Activated CD4-positive, alpha-beta T cell treated with anti-CD3 and anti-CD28 coated beads for 24 hours (primary cell): ENCODE data around the gene IGLON5.

Source experiments
- DNase-seq, 2 donors: peaks; one replicate each; pipeline ENCODE4 v3.0.0-alpha.2; 2020; ENCODE audit warnings: low read depth in 2 of 2

IGLON5 gene

DNA sequence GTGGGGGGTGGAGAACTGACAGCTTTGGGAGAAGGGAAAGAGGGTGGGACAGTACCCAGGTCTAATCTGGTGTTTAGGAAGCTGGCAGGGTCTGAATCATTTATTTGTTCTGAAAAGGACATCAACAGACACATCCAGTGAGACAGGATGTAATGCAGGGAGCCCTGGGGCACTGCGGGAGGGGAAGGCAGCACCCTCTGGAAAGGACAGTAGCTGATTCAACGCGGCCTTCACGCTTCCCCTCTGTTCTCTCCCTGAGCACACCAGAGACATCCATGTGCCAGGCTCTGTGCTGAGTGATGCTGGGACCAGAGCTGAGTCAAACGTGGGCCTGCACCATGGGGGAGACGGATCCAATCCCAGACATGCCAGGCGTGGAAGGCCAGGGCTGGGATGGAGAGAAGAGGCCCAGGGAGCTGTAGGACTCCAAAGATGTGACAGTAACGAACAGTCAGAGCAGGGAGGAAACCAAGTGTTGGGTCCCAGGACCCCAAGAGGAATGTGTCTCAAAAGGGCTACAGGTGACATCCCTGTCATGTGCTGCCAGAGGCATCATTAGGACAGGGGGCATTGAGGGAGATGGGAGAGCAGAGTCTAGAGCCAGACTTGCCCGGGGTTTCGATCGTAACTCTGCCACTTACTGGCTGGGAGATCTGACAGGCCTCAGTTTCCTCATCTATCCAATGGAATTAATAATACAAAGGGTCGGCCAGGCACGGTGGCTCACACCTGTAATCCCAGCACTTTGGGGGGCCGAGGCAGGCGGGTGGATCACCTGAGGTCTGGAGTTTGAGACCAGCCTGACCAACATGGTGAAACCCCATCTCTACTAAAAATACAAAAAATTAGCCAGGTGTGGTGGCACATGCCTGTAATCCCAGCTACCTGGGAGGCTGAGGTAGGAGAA lies 53.0 kb downstream of the IGLON5 start:
- DNase-seq = no peak

DNA sequence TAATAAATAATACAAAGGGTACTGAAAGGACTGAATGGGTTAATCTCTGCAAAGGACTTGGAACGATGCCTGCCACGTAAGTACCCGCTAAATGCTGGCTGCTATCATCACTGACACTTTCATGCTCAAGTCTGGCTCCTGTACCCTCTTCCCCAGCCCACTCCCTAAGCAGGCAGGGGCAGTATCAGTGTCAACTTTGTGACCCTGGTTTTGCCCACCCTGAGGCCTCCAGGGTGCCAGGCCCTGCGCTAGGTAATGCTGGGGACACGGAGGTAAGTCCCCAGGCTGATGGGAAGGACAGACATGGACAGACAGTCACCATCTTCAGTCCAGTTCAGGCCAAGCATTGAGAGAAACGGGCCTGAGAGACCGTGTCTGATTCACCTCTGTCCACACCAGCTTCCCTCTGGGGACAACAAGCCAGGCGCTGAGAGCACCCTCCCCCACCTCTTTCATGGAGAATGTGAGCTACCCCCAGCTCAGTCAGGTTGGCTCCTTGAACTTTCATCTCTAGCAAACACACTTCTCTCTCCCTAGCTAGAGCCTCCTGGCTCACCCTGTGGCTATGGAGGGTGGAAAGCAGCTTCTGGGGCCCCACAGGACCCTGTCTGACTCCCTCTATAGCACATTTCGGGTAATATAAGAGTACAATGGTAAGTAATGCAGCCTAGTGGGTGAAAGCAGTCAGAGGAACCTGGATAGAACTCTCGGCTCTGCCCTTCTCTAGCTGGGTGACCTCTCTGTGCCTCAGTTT lies 53.9 kb downstream of the IGLON5 start:
- no peak for DNase-seq

DNA sequence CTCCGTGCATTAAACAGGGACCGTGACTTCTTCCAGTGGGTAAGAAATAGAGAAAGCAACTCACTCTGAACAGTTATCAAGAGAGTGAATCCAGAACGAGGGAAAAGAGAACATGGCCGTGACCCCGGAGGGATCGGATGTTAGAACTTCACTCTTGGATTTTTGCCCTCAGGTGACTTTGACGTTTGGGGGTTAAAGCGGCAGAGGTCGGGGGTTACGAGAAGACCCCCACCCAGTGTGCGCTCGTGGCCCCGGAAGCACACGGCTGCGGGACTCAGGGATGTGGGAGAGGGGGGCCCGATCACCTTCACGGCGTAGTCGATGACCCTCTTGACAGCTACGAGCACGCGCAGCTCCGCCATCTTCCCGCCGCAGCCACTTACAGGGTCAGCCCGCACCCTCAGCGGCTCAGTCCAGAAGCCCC lies 54.5 kb downstream of the IGLON5 start, which contains the start of gene ETFB:
TSS of gene ETFB (minus strand) at position 424 of the 424 bp plus-strand sequence. CDS start at position 362, 62 bp downstream.
- DNase-seq = no peak

DNA sequence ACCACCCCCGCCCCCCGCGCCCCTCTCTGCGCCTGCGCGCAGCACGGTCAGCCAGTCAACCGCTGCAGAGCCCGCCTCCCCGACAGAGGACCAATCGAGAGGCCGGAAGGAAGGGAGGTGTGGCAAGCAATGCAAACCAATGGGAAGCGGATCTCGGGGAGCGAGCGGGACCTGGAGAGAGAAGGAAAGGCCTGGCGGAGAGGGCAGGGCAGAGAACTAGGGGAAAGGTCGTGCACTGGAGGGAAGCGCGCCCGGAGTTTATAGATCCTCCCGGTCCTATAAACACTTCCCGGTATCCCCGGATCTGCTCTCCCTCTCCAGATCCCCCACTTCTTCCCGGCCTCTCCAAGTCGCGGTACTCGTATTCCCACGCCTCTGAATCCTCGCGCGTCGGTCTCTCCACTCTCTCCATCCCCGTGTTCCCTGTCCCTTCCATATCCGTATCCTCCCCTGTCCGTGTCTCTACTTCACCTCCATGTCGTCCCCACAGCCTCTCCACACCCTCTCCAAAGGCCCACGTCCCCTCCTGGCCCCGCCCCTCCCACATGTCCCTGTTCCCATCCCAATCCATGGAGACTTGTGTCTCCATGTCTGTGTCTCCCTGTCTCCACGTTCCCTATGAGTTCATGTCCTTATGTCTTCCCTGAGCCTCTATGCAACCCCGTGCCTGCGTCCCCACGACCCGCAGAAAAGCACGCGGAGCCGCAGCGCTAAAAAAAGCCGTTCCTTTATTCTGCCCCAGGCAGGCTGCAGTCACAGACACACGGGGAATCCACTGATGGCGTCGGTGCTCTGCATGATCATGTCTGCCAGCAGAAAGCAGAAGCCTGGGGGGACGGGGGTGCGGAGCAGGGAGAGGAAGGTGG lies 55.2 kb downstream of the IGLON5 start:
- DNase-seq = peak; percentile 90 to 91

DNA sequence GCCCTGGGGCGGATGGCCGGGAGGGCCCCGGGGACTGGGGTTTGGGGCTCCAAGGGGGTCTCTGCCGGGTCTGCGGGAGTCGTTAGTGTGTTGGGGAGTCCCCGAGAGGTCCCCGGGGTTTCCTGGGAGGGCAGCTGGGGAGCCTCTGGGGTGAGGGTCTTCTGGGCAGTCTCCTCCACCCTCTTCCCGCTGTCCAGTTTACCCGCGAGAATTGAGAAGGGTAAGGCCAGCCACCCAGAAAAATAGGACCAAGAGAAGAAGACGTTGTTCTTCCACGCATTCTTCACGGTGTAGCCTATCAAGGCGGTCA lies 55.8 kb downstream of the IGLON5 start:
- no peak for DNase-seq

DNA sequence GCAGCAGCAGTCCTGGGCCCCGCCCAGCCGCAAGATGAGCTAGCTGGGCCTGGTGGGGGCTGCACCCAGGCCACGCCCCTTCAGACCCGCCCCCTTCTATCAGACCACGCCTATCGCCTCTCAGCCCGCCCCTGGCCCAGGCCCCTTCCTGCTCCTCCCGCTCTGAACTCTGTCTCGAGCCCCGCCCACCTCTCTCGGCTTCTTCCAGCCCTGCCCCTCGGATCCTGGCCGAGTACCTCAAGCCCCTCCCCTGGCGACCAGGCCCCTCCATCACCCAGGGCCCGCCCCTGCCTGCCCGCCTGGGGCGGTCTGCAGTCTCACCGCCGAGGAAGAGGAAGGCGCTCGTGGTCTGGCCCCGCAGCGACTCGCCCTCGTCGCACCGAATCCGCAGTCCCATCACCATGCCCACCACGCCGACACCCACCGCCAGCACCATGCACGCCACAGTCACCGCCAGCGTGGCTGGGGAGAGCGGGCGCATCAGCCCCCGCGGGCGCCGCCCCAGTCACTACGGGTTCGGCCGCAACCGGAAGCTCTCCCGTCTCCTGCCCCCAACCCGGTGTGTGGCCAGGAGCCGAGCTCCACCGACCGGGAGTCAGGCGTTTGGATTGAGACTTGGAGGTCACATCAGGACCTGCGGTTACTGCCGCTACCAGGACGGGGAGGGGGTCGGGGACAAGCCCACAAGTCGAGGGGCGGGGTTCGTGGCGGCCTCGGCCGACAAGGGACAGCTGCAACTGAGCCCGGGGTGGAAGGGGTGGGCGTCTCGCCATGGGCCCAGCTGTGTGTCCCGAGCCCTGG lies 56.3 kb downstream of the IGLON5 start:
- peak; percentile 98 to 99 for DNase-seq

DNA sequence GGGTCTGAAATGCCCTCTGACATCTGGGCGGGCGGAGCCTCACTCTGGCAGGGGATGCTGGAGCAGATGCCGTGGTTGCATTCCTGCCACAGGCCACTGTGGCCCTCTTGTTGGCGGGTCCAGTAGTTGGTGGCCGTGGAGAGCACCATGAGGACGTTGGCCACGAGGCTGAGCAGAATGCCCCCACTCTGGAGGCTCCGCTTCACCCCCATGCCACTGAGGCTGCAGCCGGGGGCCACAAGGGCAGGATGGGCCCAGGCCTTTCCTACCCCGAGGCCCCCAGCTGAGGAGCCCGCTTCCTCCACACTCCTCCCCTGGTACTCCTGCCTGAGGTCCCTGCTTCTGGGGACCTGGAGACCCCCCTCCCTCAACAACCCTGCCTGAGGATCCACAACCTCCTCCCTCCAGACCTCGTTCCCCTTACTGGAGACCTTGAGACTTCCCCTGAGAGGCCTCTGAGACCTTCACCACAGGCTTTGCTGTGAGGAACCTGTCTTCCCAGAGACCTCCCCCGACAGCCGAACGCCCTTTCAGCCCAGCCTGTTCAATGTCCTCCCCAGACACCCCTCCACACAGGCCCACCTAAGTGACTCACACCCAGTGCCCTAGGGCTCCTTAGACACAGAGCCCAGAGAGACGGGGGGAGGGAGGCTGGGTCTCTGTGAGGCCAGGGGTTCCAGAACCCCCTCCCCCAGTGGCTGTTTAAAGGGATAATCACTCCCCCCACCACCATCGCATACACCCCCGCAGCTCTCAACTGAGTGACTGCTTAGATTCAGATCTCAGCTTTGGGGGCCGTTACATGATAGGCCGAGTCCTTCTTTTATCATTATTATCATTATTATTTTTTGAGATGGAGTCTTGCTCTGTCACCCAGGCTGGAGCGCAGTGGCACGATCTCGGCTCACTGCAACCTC lies 57.2 kb downstream of the IGLON5 start, which contains the start of gene CLDND2:
TSS of gene CLDND2 (minus strand) at position 638 of the 917 bp plus-strand sequence. CDS start at position 212, 426 bp downstream.
- no peak for DNase-seq

DNA sequence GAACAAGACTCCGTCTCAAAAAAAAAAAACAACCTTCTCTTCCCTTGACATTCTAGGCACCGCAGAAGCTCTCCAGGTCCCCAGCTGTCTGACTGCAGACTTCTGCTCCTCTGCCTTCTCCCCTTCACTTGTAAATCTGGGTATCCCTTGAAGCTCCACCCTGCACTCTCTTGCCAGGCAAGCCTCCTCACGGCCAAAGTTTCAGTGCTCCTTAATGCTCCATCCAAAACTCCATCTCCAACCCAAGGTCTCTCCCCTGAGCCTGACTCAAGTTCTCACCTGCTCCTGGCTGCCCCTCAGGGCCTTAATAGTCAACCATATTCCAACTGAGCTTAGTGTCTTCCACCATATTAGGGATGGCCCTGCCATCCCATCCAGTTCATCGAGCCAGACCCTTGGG lies 58.8 kb downstream of the IGLON5 start:
- no peak for DNase-seq

DNA sequence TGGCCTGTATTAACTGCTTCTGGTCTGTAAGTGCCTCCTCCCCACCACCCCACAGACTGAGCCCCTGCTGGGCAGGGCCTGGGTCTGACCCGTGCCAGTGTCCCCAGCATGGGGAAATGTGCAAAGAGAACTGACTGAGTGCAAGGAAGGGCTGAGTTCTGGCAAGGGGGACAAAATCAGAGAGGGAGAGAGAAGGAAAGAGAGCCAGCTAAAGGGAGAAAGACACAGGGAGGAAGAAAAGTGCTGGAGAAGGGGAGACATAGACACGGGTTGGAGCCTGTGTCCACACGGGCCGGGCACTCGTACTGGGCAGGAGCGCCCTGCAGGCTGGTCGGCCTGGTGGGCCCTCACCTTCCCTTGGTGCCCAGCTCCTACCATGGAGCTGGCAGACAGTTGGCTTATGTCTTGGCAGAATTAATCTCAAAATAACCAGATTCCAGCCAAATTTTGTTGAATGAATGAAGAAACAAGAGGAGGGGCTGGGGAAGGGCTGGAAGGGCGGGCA lies 59.8 kb downstream of the IGLON5 start:
- no peak for DNase-seq

DNA sequence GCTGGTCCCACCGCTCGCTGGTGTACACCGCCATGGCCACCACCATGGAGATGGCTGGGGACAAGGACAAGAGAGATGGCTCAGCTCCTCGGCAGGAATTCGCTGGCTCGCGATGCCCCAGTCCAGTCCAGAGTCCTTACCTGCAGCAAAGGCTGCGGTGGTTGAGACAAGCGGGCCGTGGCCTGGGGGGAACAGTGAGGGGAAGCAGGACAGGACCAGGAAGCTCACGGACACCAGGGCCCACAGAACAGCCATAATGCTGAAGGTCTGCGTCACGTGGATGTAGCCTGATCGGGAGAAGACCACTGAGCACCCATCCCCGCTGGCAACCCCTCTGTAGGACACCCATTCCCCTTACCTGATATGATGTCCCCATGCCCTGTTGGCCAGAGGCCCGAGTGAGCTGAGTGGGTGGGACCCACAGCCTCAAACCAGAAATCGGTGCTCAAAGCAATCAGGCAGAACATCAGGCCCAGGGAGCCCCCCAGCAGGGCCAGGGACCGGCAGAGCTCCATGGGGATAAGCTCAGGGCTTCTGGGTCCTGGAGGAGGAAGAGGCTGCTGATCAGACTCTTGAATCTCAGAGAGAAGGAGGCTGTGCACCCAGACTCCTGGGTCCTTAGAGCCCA lies 60.7 kb downstream of the IGLON5 start:
- DNase-seq = no peak

DNA sequence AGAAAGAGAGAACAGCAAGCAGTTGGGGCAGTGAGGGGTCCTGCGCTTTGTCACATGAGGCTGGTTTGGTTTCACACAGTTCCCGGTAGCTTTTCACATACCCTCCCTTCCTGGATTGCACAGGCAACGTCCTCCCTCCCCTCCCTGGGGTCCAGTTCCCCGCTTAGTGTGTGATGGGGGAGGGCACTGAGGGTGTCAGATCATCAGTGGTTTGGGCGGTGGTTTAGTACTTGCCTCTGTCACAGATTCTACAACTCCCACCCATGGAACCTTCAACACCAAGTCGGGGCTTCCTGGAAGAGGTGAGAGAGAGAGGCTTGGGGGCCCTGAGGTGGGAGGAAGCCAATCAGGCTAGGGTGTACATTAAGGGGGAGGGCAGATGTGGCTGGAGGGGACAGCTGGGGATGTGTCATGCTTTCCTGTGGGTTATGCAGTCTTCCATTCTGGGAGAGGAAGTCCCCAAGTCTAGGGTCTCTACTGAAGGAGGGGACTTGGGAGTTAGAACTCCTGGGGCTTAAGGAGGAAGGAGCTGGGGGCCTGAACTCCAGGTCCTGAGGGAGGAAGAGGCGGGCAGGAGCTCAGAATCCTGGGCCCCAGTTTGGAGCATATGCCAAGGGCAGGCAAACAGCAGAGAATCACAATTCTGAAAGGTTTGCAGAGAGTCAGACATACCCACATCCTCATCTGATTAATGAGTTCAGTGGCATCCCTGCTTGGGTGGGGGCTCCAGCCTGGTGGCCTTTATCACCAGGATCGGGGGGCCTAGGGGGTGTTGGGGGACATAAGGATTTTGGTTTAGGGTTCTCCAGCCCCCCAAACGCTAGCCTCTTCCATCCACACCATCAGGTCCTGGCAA lies 61.4 kb downstream of the IGLON5 start, which contains the start of gene NKG7:
TSS of gene NKG7 (minus strand) at position 6 of the 856 bp plus-strand sequence. CDS start 119 bp downstream, outside the sequence.
- DNase-seq = peak; percentile 63 to 64

DNA sequence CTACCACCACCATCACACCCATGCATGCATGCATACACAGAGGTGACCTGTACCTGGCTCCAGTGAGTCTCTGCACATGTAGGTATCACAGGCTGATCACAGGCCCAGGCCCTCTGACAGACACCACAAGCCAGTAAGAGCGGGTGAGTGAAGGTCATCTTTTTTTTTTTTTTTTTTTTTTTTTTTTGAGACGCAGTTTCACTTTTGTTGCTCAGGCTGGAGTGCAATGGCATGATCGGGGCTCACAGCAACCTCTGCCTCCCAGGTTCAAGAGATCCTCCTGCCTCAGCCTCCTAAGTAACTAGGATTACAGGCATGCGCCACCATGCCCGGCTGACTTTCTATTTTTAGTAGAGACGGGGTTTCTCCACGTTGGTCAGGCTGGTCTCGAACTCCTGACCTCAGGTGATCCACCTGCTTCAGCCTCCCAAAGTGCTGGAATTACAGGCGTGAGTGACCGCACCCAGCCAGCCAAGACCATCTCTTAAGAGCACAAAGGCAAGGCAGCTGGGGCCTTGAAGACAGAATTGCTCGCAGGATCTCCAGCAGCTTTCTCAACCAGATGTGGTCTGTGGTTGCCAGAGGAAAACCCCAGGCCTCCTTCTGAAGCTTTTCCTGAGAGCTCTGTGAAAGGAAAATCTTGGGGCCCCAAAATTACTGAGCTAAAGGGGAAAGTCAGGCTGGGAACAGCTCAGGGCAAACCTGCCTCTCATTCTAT lies 64.2 kb downstream of the IGLON5 start:
- peak in 1 of 2 donors; percentile 51 for DNase-seq

DNA sequence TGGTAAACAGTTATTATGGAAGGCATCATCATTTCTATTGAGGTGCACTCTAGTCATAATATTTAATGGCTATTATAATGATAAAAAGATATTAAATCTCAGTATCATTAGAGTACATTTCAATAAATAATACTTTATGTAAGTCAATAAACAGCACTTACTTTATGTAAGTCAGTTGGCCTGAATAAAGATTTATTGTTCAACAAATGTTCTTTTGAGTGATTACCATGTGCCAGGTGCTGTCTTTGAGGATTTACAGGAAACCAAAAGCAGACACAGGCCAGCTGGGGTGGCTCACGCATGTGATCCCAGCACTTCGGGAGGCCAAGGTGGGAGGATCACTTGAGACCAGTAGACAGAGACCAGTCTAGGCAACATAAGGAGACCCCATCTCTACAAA lies 66.0 kb downstream of the IGLON5 start:
- no peak for DNase-seq

DNA sequence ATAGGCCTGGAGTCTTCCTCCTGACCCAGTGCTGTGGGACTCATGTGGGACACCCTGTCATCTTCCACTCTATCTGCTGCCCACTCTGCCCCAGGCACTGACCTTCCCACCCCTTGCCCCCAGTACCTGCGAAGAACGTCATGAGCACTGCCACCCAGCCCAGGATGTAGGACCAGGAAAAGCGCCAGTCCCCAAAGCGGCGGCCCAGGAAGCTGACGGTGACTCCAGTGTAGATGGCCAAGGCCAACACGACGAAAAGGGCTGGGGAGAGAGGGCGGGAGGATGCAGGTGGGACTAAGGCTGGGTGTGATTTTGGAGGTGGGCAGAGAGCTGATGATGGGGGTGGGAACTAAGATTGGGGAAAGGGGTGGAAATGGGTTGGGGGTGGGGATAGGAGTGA lies 68.9 kb downstream of the IGLON5 start:
- no peak for DNase-seq
